Measurements from ENCODE around the gene AGXT. TPM values are rescaled to one million over a fixed set of nuclear protein-coding genes. Genes with fewer than 3 reads are reported as not detected.

The AGXT gene
- total RNA-seq, 3 donors from 2014 or later, result under 0.01 TPM; not detected in 2

- TF ChIP-seq, protein P1, sequence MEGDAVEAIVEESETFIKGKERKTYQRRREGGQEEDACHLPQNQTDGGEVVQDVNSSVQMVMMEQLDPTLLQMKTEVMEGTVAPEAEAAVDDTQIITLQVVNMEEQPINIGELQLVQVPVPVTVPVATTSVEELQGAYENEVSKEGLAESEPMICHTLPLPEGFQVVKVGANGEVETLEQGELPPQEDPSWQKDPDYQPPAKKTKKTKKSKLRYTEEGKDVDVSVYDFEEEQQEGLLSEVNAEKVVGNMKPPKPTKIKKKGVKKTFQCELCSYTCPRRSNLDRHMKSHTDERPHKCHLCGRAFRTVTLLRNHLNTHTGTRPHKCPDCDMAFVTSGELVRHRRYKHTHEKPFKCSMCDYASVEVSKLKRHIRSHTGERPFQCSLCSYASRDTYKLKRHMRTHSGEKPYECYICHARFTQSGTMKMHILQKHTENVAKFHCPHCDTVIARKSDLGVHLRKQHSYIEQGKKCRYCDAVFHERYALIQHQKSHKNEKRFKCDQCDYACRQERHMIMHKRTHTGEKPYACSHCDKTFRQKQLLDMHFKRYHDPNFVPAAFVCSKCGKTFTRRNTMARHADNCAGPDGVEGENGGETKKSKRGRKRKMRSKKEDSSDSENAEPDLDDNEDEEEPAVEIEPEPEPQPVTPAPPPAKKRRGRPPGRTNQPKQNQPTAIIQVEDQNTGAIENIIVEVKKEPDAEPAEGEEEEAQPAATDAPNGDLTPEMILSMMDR (IDR thresholded peaks at IDR 0.05), result no peak
- TF ChIP-seq POLR2A (IDR thresholded peaks at IDR 0.05), result no peak
- no peak for TF ChIP-seq POLR2AphosphoS5 (IDR thresholded peaks at IDR 0.05)
- intact Hi-C loops (cut with DNase I; ENCODE audit: low total_unique reads), result no loop called here
Measured at GRCh38 chr2:240869109-240869955, 708 bp downstream of the AGXT start.

DNA sequence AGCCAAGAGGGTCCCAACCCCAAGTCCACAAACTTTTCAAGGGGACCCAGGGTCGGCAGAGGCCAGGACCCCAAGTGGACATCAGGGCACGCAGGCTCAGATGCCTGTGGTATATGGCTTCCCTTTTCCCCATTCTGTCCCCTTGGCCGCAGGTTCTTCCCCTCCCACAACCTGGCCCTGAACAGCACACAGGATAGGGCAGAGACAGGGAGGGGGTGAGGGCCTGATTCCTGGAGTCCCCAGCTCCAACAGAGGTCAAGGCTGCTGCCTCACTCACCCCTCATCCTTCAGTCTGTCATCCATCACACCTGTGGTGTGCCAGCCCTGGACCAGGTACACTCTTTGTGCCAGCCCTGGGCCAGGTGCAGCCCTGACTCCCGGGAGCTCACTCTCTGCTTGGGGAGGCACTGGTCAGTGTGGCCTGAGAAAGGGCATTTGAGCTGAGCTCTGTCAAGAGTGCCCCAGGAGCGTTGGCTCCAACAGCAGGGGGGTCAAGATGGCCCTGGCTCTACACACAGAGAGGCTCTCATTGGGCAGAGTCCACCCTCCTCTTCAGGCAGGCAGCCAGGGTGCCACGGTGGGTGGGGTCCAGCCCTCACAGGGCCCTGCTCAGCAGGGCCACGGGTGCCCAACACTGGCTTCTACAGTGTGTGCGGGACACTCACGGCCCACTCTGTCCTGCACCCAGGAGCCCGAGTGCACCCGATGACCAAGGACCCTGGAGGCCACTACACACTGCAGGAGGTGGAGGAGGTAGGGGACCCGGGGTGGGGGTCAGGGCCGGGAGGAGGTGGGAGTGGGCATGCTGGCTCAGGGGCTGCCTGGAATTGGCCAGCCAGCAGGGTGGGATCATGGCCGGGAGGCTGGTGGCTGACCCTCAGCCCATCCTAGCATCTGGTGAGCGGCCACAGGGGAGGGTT is 1.6 kb downstream of the AGXT start:
- Histone ChIP-seq H3K27me3 (no peaks in the 10 kb centered on the region), H3K4me1 (no peaks in the 10 kb centered on the region), H3K36me3 (no peaks in the 10 kb centered on the region), H3K9me3 (no peaks in the 10 kb centered on the region), H3K4me3 (no peak overlapping the region), H3K27ac (no peak overlapping the region)
- intact Hi-C loops (cut with DNase I; ENCODE audit: low total_unique reads), result no loop called here
- TF ChIP-seq POLR2AphosphoS5 (IDR thresholded peaks at IDR 0.05) (no peak), POLR2A (IDR thresholded peaks at IDR 0.05) (no peak)
- TF ChIP-seq, protein P1 (IDR thresholded peaks at IDR 0.05), result no peak
- no peak for DNase-seq (ENCODE audit: low spot score in 2 of 2)

More at GRCh38 chr2:240869109-240869955, 708 bp downstream of the AGXT start:
- Histone ChIP-seq H3K9me3 (no peaks in the 10 kb centered on the region), H3K27ac (no peak overlapping the region), H3K27me3 (no peaks in the 10 kb centered on the region), H3K36me3 (no peaks in the 10 kb centered on the region), H3K4me3 (no peak overlapping the region), H3K4me1 (no peaks in the 10 kb centered on the region)
- peak in 1 of 2 donors; percentile 37 for DNase-seq (ENCODE audit: low spot score in 2 of 2)

DNA sequence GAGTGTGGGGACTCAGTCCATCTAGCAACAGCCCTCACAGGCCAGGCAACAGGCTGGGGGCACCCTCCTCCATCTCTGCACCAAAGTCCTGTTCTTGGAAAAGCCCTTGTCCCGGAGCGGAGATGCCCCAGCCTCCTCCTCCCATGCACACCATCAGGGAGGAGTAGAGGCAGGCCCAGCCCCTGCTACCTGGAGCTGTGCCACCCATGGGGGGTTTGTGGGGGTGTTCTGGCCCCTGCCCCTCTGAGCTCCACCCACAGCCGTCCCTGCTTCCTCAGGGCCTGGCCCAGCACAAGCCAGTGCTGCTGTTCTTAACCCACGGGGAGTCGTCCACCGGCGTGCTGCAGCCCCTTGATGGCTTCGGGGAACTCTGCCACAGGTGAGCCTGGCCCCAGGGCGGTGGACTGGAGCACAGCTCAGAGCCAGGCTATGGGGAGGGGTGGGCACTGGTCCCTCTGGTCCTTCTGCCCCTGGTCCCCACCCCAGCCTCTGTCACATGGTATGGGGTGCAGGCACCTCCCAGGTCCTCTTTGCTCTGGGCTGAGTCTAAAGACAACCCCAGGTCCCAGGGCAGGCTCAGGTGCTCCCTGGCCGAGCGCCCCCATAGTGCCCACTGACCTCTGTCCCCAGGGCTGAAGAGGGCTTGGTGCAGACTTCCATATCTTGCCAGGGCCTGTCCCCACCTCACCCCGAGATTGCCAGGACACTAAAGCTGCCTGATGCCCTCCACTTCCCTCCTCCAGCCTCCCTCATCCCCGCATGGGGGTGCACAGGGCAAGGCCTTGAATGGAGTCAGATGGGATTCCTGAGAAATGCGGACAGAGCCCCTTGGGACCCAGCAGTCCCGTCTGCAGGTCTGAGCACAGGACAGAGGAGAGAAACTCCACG is 2.7 kb downstream of the AGXT start:
- Histone ChIP-seq H3K4me1 (no peaks in the 10 kb centered on the region), H3K4me3 (no peak overlapping the region), H3K9me3 (no peaks in the 10 kb centered on the region), H3K27ac (no peak overlapping the region), H3K27me3 (no peaks in the 10 kb centered on the region), H3K36me3 (no peaks in the 10 kb centered on the region)
- TF ChIP-seq POLR2A (IDR thresholded peaks at IDR 0.05) (no peak), POLR2AphosphoS5 (IDR thresholded peaks at IDR 0.05) (no peak)
- TF ChIP-seq, protein P1 (IDR thresholded peaks at IDR 0.05), result no peak
- DNase-seq (ENCODE audit: low spot score in 2 of 2), result peak in 1 of 2 donors; percentile 45
- intact Hi-C loops (cut with DNase I; ENCODE audit: low total_unique reads), result no loop called here

DNA sequence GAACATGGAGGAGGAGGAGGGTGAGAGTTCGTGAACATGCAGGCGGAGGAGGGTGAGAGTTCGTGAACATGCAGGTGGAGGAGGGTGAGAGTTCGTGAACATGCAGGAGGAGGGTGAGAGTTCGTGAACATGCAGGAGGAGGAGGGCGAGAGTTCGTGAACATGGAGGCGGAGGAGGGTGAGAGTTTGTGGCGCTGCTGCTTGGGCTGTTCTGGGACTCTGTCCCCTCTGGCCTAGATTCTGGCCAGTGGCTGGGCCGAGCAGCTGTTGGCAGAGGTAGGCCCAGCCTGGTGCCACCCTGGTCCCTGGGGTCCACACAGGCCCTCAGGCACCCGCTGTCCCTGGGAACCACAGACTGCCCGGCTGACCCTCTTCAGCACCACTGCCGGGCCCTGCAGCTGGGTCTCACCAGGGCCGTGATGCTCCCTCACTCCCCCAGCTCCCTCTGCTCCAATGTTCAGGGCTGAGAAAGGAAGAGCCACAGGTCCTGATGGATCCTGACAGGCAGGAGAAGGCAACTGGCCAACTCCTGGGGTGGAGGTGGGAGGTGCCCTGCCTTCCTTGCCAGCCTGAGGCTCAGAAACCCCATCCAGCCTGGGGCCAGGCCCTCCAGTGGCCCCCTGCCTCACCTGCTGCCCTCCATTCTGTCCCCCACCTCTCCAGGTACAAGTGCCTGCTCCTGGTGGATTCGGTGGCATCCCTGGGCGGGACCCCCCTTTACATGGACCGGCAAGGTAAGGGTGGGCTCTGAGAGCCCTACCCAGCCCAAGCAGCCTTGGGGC is 3.9 kb downstream of the AGXT start:
- H3K9me3 ChIP-seq, result no peaks in the 10 kb centered on the region
- no peaks in the 10 kb centered on the region for H3K4me1 ChIP-seq
- H3K4me3 ChIP-seq, result no peak overlapping the region
- H3K27me3 ChIP-seq, result no peaks in the 10 kb centered on the region
- DNase-seq (ENCODE audit: low spot score in 2 of 2), result peak in 1 of 2 donors; percentile 40
- TF ChIP-seq POLR2A (IDR thresholded peaks at IDR 0.05) (no peak), POLR2AphosphoS5 (IDR thresholded peaks at IDR 0.05) (no peak)
- TF ChIP-seq, protein P1 (IDR thresholded peaks at IDR 0.05), result no peak
- H3K36me3 ChIP-seq, result no peaks in the 10 kb centered on the region
- H3K27ac ChIP-seq, result no peak overlapping the region
- intact Hi-C loops (cut with DNase I; ENCODE audit: low total_unique reads), result no loop called here
